Neural cell (in vitro differentiated cells): ENCODE results near the gene PLCE1.

Source experiments
- CTCF ChIP-seq: fragments of 450-650 bp; IDR thresholded peaks from 2 replicates; pipeline ENCODE4 v1.5.1; 2014; ENCODE audit warnings: antibody characterized with exemption, mild to moderate bottlenecking, moderate library complexity; ENCODE audit not compliant: poor library complexity, severe bottlenecking
- EP300 ChIP-seq: fragments of 450-650 bp; conservative IDR thresholded peaks from 2 replicates; pipeline ENCODE4 v1.6.1; 2014; ENCODE audit warnings: antibody characterized with exemption, mild to moderate bottlenecking, moderate library complexity; ENCODE audit not compliant: poor library complexity, severe bottlenecking
- EZH2 ChIP-seq: fragments of 200-600, 300-800 bp; shearing (Covaris generic), sonication (generic); IDR thresholded peaks from 2 replicates; pipeline ENCODE4 v1.6.1; 2014; ENCODE audit warnings: antibody characterized with exemption, low read length, borderline replicate concordance, mild to moderate bottlenecking; ENCODE audit not compliant: insufficient read depth, poor library complexity, severe bottlenecking
- POLR2AphosphoS5 ChIP-seq: IDR thresholded peaks from 2 replicates; pipeline ENCODE4 v1.6.1; 2012
- RAD21 ChIP-seq: fragments of 450-650 bp; conservative IDR thresholded peaks from 2 replicates; pipeline ENCODE4 v1.6.1; 2014; ENCODE audit warnings: antibody characterized with exemption, mild to moderate bottlenecking, moderate library complexity
- SMC3 ChIP-seq: fragments of 450-650 bp; conservative IDR thresholded peaks from 2 replicates; pipeline ENCODE4 v1.6.1; 2014; ENCODE audit warnings: antibody characterized with exemption, mild to moderate bottlenecking, moderate library complexity; ENCODE audit not compliant: poor library complexity

DNA sequence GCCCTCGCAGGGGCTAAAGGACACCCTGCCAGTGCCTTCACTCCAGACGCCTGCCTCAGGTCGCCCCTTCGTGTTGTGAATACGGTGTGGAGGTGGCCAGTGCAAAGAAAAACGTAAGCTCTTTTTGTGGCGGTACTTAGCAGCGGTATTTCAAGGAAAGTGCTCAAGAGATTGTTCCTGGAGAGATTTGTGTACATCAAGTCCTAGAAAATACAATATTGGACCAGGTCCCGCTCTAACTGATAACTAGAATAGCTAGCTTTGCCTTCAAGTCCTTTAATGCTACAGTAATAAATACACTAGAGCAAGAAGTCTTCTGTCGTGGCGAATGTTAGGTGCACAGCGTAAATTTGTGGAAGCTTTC, 689 bp downstream of the PLCE1 start:
- TF ChIP-seq CTCF = no peak
- no peak for TF ChIP-seq EZH2
- no peak for TF ChIP-seq POLR2AphosphoS5
- TF ChIP-seq RAD21 = no peak
- TF ChIP-seq EP300 = no peak
- no peak for TF ChIP-seq SMC3
